Muscle layer of colon (tissue), 2 donors: ENCODE data around the gene PRSS50.
"Not testable (repeated sequence)": the region's sequence is repeated elsewhere in the genome, so short reads cannot be mapped to it uniquely, and the experiment has no call there.

Experiments used
- H3K27ac ChIP-seq: one replicate; pipeline ENCODE4 v1.7.0; 2013; ENCODE audit warnings: low read depth, mild to moderate bottlenecking, low read length, moderate library complexity
- H3K27me3 ChIP-seq, 2 donors: one replicate each; pipeline ENCODE4 v1.7.0; 2013; ENCODE audit warnings: low read length in 2 of 2, mild to moderate bottlenecking in 2 of 2; ENCODE audit not compliant: insufficient read depth in 2 of 2, control insufficient read depth in 1 of 2
- H3K36me3 ChIP-seq: one replicate; pipeline ENCODE4 v1.7.0; 2013; ENCODE audit warnings: mild to moderate bottlenecking, low read length; ENCODE audit not compliant: insufficient read depth
- H3K4me1 ChIP-seq: one replicate; pipeline ENCODE4 v1.7.0; 2013; ENCODE audit warnings: mild to moderate bottlenecking, low read length; ENCODE audit not compliant: insufficient read depth
- H3K4me3 ChIP-seq, 2 donors: one replicate each; pipeline ENCODE4 v1.7.0; 2013; ENCODE audit warnings: low read length in 2 of 2, low read depth in 1 of 2, mild to moderate bottlenecking in 1 of 2, moderate library complexity in 1 of 2
- H3K9ac ChIP-seq: one replicate; pipeline ENCODE4 v1.7.0; 2013; ENCODE audit warnings: low read length
- H3K9me3 ChIP-seq: one replicate; pipeline ENCODE4 v1.7.0; 2013; ENCODE audit warnings: mild to moderate bottlenecking, low read length
- donor health status: abdominal sarcoma.
- donor health status: Adenocarcinoma of cecum.

Gene PRSS50

GRCh38 chr3:46717447-46718231 is at the start of gene PRSS50:
Gene PRSS50, minus strand, starts transcription at chr3:46717869. Its CDS starts 45 bp downstream, at chr3:46717824.
- H3K9me3 ChIP-seq, result no peaks in the 10 kb centered on the region
- no peaks in the 10 kb centered on the region for H3K4me1 ChIP-seq
- no peak within 1 kb of the TSS for H3K4me3 ChIP-seq
- H3K9ac ChIP-seq, result no peak within 1 kb of the TSS
- no peaks in the 10 kb centered on the region for H3K36me3 ChIP-seq
- no peak within 1 kb of the TSS for H3K27ac ChIP-seq
- peaks cover 0 to 17% of the 10 kb centered on the region in 2 donors for H3K27me3 ChIP-seq

DNA sequence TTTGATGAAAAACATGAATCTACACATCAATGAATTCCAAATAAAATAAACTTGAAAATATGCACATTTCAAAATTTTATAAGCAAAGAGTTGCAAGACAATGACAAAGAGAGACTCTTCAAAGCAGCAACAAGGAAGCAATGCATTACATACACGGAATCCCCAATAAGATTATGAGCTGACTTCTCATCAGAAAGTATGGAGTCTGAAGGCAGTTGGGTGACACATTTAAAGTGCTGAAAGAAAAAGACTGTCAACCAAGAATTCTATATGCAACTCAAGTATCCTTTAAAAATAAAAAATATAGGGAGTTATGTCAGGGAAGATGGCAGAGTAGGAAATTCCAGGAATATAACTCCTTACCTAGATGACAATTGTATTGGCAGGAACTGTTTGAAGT is 46.5 kb upstream of the PRSS50 start:
- H3K9ac ChIP-seq, result no peak overlapping the region
- peaks cover 13% of the 10 kb centered on the region for H3K9me3 ChIP-seq
- no peaks in the 10 kb centered on the region for H3K36me3 ChIP-seq
- H3K27me3 ChIP-seq, result no peaks in the 10 kb centered on the region
- no peaks in the 10 kb centered on the region for H3K4me1 ChIP-seq
- H3K4me3 ChIP-seq, result no peak overlapping the region
- no peak overlapping the region for H3K27ac ChIP-seq

GRCh38 chr3:46763178-46763577 is 45.5 kb upstream of the PRSS50 start:
- Histone ChIP-seq H3K9me3 (peaks cover 11% of the 10 kb centered on the region), H3K9ac (no peak overlapping the region), H3K4me1 (no peaks in the 10 kb centered on the region), H3K27me3 (no peaks in the 10 kb centered on the region), H3K36me3 (no peaks in the 10 kb centered on the region), H3K4me3 (no peak overlapping the region), H3K27ac (no peak overlapping the region)

- Histone ChIP-seq H3K4me1 (no peaks in the 10 kb centered on the region), H3K27ac (no peak overlapping the region), H3K9ac (no peak overlapping the region), H3K27me3 (no peaks in the 10 kb centered on the region), H3K36me3 (no peaks in the 10 kb centered on the region), H3K4me3 (no peak overlapping the region), H3K9me3 (peaks cover 7% of the 10 kb centered on the region)
Measured at GRCh38 chr3:46759239-46760167, 41.8 kb upstream of the PRSS50 start.

DNA sequence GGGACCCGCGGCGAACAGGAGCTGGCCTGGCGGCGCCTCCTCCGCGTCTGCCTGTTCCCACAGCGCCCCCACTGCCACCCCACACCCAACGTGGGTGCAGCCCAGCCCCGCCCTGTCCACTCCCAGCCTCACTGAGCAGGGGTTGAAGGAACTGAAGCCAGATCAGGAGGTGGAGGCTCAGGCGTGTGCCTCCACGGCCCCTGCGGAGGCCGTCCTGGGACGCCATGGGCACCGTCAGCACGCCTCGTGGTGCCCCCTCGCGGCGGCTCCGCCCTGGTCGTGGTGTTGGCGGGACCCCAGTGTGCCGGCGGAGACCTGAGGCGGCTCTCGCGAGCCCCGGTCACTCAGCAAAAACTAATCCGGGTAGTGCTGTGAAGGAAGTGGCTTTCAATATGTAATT is 39.0 kb upstream of the PRSS50 start:
- H3K4me3 ChIP-seq, result no peak overlapping the region
- H3K4me1 ChIP-seq, result no peaks in the 10 kb centered on the region
- H3K9me3 ChIP-seq, result no peaks in the 10 kb centered on the region
- H3K27me3 ChIP-seq, result no peaks in the 10 kb centered on the region
- H3K36me3 ChIP-seq, result no peaks in the 10 kb centered on the region
- no peak overlapping the region for H3K27ac ChIP-seq
- H3K9ac ChIP-seq, result no peak overlapping the region

- Histone ChIP-seq H3K4me1 (no peaks in the 10 kb centered on the region), H3K9ac (no peak overlapping the region), H3K36me3 (no peaks in the 10 kb centered on the region), H3K9me3 (no peaks in the 10 kb centered on the region), H3K4me3 (no peak overlapping the region), H3K27ac (no peak overlapping the region), H3K27me3 (no peaks in the 10 kb centered on the region)
Measured at GRCh38 chr3:46755646-46756045, 38.0 kb upstream of the PRSS50 start.

DNA sequence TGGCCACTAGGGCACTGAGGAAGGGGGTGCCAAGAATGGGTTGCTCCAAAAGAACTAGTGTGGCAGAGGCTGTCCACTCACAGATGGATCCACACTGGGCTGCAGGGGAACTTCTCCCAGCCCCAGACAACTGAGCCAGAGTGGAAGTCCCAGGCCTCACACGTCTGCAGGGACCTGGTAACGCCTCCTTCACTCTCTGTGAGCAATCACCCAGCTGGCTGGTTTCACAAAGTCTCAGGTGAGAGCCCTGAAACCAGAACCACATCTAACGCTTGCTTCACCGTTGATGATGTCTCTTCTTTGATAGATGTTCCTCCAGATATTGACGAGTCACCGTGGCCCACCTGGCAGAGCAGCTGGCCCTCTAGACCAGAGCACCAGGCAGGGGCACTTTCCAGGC is 35.5 kb upstream of the PRSS50 start:
- not testable (repeated sequence) for H3K4me1 ChIP-seq, H3K4me3 ChIP-seq, H3K9ac ChIP-seq, H3K27ac ChIP-seq, H3K27me3 ChIP-seq, H3K36me3 ChIP-seq, H3K9me3 ChIP-seq

DNA sequence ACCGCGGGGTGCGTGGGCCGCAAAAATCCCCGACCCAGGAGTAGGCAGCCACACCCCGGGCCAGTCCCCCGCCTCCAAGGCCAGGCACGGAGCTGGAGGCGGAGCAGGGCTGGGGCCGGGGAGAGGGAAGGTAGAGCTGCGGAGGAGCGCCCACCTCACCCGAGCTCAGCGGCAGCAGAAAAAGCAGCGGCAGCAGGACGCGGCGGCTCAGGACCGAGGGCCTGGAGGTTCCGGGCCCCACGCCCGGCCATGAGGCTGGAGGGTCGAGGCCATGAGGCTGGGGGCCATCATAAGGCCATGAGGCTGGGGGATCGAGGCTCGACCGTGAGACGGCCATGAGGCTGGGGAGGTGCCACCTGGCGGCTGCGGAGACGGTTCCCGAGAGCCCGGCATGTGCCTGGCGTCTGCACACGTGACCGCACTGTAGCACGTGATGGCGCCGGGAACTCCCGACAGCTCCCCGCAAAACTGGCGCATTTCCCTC is 32.9 kb upstream of the PRSS50 start:
- Histone ChIP-seq H3K27ac (no peak overlapping the region), H3K4me1 (no peaks in the 10 kb centered on the region), H3K27me3 (no peaks in the 10 kb centered on the region), H3K36me3 (no peaks in the 10 kb centered on the region), H3K9ac (no peak overlapping the region), H3K4me3 (no peak overlapping the region), H3K9me3 (no peaks in the 10 kb centered on the region)

DNA sequence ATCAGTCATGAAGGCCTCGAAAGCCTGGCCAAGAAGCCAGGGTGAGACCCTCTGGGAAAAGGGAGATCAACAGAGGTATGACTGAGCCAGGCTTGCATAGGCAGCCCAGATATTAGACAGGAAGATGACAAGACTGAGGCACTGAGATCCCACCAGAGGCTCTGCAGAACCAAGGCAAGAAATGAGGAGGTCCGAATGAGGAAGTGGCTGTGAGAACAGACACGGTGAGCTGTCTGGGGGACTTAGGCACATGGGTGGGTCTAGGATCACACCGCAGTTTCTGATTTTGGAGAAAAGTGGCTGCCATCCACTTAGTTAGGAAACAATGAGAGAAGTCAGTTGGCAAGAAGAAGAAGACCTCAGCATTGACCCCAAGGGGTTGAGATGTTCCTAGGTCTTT is 31.5 kb upstream of the PRSS50 start:
- H3K4me3 ChIP-seq, result no peak overlapping the region
- no peaks in the 10 kb centered on the region for H3K4me1 ChIP-seq
- H3K27me3 ChIP-seq, result no peaks in the 10 kb centered on the region
- H3K9me3 ChIP-seq, result no peaks in the 10 kb centered on the region
- H3K36me3 ChIP-seq, result no peaks in the 10 kb centered on the region
- no peak overlapping the region for H3K27ac ChIP-seq
- no peak overlapping the region for H3K9ac ChIP-seq

- Histone ChIP-seq H3K27ac (no peak overlapping the region), H3K4me1 (no peaks in the 10 kb centered on the region), H3K4me3 (no peak overlapping the region), H3K9ac (no peak overlapping the region), H3K27me3 (no peaks in the 10 kb centered on the region), H3K36me3 (no peaks in the 10 kb centered on the region), H3K9me3 (no peaks in the 10 kb centered on the region)
Measured at GRCh38 chr3:46748170-46748569, 30.5 kb upstream of the PRSS50 start.

DNA sequence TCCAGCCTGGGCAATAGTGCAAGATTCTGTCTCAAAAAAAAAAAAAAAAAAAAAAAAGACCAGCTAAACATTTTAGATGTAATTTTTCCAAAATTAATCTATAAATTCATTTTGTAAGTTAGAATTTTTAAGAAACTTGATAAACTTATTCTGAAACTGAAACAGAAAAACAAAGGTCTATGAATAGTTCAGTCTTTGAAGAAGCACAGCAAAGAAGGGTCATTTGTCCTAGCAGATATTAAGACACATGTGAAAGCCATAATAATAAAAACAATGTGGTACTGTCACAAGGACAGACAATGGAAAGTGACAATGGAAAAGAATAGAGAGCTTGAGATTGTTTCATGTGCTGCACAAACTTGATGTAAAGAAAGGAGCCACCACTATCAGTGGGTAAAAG is 29.0 kb upstream of the PRSS50 start:
- Histone ChIP-seq H3K4me3 (no peak overlapping the region), H3K9ac (no peak overlapping the region), H3K27me3 (no peaks in the 10 kb centered on the region), H3K9me3 (no peaks in the 10 kb centered on the region), H3K36me3 (no peaks in the 10 kb centered on the region), H3K27ac (no peak overlapping the region), H3K4me1 (no peaks in the 10 kb centered on the region)
